CD4-positive, alpha-beta T cell treated with Interleukin-6 at 100 ng/mL for 8 hours (primary cell): ENCODE results near the gene CREB3.
A peak's percentile ranks its signal among the peaks of the same experiment; 100 is the strongest.

Experiments
- DNase-seq: peaks from one replicate; pipeline ENCODE4 v3.0.0-alpha.2; 2020; ENCODE audit warnings: mixed read lengths, low spot score

Gene CREB3

DNA sequence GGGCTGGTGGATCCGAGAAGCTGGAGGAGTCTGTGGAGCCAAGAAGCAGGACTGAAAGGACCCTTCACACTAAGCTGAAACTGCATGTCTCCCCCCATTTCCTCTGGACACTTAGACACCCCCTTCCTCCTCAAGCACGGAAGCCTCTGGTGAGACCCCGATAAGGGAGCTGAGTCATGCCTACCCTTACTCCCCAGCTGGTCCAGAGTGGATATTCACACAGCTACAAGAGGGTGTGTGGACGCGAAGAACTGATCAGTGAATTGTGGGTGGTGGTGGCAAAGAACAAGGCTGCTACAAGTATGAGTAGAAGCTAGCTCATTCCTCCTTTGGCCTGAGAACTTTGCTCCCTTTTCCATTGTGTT lies 4.8 kb upstream of the CREB3 start:
- no peak for DNase-seq

DNA sequence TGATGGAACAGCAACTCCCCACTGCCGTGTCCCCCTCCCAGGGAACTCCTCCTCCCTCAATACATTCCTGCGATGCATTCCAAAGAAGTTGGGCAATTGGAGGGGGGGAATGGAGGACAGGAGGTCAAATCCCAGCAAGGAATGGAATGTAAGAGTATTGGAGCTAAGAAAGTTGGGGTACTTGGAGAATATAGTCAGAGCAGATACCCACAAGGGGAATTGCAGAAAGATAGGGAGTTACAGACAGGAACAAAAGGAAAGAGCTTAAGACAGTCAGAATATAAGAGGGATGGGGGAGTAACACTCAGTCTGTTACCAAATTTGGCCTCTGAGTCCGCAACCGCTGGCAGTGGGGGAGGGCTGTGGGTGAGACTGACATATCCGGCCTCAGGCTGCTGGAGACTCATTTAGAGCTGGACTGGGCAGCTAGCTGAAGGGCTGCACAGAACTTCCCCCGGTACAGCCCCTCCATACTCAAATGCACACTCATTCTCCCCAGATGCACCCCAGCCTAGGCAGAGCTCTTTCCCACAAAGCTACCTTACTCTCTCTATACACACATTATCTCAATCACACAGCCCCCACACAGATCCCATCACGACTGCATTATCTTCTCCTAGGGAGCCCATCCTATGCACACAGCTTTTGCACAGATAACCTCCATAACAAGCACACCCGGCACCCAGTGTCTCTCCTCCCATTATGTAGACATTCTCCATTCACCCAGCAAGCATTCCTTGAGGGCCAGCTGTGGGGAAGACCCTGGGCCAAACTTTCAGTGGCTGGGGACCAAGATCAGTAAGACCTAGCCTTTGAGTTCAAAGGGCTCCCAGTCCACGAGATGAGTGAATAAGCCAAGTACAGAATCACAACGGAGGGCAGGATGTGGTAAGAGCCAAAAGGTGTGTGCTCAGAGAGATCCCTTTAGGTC lies 4.2 kb upstream of the CREB3 start:
- peak; percentile 47 for DNase-seq

DNA sequence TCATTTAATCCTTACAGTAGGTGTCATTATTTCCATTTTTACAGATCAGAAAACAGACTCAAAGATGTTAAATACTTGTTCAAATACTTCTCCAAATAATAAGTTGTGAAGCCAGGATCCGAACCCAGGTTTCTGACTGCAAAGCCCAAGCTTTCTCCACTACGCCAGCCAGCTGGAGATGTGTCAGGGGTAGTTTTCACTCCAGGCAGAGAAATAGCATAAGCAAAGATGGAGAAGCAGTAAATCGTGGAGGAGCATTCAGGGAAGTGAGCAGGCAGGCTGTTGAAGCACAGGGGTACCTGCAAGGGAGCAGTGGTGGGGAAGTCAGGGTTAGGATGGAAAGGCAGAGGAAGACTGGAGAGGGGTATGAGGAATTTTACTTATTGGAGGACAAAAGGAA lies 3.4 kb upstream of the CREB3 start:
- DNase-seq: no peak

DNA sequence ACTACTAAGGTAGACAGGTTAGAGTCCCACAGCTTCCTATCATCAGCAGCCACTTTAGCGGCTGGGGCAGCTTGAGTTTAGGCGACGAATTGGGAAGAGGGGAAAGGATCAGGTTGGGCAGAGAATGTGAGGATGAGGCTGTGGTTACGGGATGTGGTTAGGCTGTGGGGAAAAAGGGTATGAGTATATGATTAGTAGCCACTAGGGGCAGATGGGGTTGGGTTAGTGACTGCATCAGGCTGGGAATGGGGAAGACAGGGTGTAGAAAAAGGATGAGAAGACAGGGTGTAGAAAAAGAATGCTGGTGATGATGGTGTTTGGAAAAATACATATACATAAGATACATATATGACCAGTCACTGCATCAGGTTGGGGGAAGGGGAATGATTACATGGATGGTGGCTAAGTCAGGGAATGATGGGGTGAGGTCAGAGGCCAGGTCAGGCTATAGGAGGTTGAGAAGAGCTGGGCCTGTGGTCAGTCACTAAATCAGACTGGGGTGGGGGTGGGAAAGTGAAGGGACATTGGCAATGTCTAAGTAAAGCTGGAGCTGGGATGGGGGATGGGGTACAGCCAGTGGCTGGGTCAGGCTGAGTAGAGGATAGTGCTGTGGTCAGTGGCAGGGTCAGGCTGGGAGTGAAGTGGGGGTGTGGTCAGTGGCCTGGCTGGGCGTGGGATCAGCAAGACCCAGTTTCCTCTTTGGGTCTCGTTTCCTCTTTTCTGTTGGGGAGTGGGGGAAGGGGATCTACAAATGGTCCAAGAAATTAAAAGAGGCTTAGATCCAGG lies 2.6 kb upstream of the CREB3 start:
- peak; percentile 30 for DNase-seq

DNA sequence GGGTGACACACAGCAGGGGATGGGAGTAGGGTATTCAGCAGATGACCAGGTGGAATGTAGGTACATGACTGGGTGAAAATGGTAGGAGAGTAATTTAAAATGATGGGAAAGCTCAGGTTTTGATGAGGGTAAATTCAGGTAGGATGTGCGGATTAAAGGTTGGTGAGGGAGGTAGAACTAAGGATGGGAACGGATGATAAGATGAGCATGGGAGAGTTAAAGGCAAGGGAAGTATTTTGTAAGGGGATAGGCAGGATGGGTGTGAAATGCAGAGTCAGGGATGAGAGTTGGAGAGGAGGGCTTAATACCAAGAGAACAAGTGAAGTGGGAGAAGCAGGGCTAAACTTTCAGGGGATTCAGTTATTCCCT lies 2.0 kb upstream of the CREB3 start:
- no peak for DNase-seq

DNA sequence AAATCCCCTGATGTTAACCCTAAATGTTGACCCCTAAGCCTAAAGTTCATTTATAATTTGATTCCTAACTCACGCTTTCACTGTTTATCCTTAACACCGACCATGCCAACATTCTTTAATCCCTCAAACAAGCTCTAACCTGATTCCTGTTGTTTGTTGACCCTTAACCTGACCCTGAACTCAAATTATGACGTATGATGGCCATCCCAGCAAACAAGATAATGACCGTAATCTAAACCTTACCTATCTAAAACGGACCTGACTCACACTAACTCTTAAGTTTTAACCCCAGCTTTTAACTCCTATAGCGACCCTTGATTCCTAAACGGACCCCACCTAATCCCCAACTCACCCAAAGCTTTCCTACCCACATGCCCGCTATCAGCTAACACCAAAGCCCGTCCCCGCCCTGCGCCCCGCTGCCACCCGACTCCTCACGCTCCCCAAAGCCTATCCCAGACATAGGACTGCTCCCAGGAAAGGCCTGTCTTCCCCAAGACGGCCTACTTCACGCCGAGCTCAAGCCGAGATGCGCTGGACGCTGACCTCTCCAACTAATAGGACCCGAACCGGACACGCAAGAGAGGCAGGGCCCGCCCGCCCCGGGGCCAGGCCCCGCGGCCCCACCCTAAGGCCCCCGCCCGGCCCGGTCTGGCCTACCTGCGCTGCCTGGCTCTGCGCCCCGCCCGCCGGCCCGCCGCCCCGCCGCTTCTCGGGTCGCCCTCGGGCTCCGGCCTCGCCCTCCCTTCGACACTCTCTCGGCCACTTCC lies 866 bp upstream of the CREB3 start:
- DNase-seq: peak; percentile 16

DNA sequence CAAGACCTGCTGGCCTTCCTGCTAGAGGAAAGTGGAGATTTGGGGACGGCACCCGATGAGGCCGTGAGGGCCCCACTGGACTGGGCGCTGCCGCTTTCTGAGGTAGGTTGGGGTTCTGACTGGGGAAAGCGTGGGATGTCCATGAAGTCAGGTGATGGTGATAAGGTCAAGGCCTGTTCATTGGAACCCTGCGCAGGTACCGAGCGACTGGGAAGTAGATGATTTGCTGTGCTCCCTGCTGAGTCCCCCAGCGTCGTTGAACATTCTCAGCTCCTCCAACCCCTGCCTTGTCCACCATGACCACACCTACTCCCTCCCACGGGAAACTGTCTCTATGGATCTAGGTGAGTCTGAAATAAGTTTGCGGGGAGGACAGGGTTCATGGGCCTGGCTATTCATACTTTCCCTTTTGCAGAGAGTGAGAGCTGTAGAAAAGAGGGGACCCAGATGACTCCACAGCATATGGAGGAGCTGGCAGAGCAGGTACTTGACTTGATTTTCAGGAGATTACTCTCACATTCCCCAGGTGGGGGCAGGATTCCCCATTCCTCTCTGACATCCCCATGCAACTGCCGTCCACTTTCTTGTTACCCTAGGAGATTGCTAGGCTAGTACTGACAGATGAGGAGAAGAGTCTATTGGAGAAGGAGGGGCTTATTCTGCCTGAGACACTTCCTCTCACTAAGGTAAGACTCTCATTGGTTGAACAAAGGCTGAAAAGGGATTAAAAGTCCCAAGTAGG lies 505 bp downstream of the CREB3 start:
- DNase-seq: no peak

DNA sequence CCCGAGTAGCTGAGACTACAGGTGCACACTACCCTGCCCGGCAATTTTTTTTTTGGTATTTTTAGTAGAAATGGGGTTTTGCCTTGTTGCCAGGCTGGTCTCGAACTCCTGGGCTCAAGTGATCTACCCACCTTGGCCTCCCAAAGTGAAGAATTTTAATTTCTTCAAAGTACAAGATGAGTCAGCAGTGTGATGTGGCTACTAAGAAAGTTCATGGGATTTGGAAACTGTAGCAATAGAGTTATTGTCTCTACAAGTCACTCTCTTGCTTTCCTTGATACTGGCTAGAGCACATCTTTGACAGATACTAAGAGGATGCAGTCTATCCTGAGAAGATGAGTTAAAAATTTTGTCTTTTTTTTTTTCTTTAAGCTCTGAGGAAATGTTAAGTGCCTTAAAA lies 1.6 kb downstream of the CREB3 start:
- no peak for DNase-seq

DNA sequence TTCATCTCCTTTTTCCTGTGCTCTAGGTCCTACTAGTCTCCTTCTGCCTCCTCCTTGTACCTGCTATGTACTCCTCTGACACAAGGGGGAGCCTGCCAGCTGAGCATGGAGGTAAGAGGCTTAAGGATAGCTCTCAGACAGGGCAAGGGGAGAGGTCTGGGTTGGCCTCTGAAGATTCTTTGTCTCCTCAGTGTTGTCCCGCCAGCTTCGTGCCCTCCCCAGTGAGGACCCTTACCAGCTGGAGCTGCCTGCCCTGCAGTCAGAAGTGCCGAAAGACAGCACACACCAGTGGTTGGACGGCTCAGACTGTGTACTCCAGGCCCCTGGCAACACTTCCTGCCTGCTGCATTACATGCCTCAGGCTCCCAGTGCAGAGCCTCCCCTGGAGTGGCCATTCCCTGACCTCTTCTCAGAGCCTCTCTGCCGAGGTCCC lies 3.8 kb downstream of the CREB3 start:
- DNase-seq: peak; percentile 73

DNA sequence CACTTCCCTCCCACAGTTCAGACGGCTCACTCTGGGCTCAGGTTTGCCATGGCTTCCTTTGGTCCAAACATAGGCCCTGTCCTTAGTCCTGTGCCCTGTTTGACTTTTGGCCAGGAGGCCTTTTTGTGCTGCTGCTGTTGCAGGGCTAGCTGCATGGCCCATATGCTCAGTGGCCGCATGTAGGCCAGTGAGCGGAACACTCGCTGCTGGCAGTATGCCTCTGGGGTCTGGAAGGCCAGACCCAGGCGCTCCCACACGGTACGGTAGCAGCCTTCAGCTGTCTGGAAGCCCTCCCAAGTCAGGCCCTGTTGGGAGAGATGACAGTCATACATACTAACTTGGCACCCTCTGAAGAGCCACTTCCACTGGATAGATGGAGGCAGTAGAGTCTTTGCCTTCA lies 4.7 kb downstream of the CREB3 start:
- DNase-seq: no peak

DNA sequence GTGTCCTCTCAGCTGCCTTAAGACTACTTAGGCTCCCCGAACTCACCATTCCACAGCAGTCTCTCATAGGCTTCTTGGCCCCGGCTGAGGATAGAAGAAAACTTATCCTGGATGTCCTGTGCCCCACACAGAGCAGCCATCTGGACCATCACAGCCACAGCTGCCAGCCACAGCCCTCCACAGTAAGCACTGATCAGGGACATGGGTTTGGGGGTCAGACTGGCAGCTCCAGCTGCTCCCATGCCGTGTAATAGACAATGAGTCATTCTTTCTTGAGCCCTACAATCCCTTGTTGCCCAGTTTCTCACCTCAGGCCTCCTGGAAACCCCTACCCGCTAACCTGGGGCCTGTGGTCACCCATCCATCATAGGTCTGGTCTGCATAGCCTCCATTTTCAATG lies 5.7 kb downstream of the CREB3 start:
- DNase-seq: no peak

DNA sequence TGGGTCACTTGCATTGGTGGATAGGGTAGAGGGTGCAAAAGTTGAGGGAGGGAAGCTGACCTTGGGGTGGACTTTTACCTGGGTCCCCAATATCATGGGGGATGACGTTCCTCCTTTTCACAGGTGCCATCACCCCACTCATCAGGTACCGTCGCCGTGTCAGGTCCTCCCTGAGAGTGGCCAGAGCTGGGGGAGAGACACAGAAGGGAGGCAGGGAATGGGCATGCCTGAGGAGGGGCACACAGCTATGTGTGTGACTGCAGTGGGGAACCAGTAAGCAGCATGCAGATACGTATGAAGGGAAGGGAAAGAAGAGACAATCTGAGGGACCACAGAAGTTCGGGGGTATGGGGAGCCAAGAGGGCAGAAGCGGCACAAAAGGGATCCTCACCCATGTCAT lies 6.5 kb downstream of the CREB3 start:
- no peak for DNase-seq

DNA sequence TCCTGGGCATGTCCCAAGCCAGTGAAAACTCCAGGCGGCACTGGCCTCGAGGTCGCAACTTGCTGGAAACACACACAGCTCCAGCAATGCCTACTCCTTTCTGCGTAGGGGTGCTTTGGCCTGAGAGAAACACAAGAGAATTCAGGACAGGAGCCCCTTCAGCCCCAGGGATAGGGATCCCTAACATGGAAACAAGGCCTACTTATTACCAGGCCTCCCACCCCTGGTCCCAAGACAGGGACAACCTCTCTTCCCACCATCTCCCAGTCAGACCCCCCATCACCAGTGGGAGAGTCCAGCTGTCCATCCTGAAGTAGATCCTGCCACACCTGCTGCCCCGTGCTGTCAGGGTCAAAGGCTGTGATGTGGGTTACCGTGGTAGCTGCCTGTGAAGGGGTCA lies 7.8 kb downstream of the CREB3 start:
- DNase-seq: no peak

DNA sequence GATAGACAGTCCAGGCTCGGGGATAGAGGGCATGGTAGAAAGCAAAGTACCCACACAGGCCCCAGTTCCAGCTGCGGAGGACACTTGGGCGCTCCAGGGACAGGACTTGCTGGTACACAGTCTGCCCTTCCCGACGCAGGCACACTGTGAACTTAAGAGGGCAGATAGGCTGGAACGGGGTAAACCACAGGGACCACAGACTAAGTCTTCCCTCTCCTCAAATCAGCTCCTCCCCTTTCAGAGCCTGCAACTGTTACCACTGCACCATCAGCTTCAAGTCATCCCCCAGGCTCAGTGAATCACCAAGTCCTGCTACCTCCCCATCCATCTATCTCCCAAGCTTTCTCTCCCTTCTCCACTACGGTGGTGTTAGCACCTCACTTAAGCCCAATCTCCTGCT lies 9.3 kb downstream of the CREB3 start:
- DNase-seq: no peak

DNA sequence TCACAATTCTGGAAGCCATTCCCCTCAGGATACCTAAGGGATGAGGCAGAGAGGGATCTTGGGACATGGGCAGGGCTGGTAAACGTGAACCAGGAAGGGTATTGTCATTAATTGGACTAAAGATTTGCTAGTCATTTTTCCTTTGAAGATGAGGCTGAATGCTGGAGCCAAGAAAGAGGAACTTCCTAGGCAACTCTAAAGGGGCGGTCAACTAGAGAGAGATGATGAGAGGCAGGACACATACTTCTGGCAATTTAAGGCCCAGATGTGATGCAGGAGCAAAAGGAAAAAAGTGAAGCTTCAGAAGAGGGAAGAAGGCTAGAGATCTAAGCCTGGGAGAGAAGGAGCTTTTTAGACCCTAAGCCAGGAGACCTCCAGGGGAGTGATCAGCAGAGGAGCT lies 11.0 kb downstream of the CREB3 start:
- no peak for DNase-seq

DNA sequence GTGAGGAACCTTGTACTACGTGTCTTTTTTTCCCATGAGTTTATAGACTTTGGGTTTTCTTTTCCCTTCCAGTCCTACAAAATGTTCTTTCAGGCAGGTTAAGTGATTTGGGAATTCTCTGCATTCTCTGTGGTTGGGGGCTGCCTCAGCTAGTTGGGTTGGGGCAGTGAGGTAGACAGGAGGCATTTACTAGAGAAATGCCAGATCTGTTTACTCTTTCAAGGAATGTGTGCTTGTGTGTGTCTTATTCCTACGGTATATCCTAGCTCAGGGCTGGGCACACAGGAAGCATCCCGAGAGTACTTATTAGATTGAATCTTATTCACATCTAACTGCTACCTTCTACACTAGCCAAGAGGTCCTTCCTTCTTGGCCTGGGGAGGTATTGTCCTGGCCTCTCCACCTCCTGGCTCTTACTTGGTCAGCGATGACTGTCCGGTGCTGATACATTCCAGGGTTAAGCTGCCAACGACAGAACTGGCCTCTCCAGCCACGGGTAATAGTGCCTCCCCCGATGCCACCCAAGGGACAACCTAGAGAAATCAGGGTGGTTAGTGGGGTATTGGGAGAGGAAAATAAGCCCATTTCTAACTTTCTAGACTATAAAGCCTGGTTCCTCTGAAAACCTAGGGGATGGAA lies 11.5 kb downstream of the CREB3 start:
- DNase-seq: no peak

DNA sequence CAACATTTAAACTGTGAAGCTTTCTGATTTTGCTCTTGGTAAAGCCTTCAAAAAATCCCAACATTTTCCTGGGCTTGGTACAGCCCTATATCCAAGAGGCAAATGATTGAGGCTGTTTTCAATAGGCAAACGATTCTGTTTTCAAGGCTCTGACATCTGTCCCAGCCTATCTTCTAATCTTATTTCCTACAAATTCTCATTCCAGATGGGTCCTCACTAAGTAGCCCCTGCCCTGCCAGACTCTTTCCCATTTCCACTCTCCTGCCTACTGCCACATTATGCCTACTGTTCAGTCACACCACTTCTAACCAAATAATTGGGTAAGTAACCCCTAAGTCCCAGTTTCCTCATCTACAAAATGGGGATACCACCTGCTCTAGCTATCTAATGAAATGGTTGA lies 13.1 kb downstream of the CREB3 start:
- no peak for DNase-seq

DNA sequence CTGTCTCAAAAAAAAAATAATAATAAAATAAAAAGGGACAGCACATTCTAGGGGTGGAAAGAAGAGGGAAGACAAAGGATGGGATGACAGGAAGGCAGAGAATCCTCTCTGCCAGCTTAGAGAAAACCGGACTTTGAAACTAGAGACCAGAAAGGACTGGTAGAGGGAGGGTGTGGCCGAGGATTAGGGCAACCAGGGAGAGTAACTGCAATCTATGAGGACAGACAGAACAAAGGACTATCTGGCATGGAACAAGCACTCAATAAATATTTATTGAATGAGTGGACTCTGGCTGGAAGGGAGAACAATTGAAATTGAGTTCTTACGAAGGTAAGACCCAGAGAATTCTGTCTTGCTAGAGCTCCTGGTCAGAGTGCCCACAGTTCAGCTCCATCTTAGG lies 14.1 kb downstream of the CREB3 start:
- DNase-seq: no peak

DNA sequence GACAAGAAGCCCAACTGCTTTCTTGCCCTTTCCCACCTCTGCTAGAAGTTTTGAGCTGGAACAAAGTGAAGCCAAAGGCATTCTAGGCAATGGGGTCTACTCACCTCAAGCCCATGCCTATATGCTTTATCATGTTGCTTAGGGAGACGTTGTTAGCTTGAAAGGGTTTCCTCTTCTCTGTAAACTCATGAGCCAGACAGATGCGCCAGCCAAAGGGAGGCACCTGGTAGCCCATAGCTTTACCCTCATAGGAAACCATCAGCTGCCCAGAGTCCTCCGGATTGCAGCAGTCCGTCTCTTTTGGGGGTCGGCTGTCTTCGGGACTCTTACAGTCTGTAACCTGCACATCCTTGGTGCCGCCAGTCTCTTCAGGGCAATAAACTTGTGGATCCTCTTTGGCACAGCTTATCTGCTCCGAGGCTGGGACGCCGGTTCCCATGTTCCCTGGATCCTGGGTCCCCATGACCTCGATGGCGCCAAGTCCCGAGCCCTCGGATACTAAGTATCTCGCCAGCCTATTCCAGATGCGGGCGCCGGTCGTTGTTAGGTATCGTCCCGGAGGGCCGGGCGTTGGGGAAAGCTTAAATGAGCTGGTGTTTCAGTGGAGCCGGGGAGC lies 15.9 kb downstream of the CREB3 start:
- DNase-seq: no peak

DNA sequence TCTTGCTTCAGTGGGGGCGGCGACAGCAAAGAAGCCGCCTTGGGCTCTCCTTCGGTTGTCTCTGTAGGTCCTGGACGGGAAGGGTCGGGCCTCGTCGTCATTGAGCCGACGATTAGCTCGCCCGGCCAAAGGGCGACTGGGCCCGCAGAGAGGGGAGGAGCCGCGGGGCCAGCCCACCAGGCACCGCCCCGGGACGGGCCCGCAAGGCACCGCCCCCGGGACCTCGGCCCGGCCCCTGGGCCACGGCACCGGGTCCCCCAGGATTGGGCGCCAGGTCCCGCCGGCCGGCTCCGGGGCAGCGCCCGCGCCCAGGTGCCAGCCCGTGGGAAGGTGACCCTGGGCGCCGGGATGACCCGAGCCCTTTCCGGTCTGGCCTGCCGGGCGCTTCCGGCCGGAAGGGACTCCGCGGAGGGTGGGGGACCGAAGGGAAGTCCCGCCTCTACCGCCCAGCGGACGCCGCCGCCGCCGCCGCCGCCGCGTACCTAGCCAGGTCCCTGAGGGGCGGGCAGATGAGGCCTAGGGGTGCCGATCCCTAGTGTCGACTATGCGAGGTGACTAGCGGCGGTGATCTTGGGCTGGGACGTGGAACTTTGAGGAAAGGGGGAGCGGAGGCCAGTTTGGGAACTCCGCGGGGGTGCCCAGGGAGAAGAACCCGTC lies 16.5 kb downstream of the CREB3 start, which contains the start of the genes GBA2 and RGP1:
TSS of gene GBA2 (minus strand) at position 371 of the 657 bp plus-strand sequence. CDS start 524 bp downstream, outside the sequence.
TSS of gene RGP1 (plus strand) at position 430 of the 657 bp plus-strand sequence. CDS start 469 bp downstream, outside the sequence.
- peak; percentile 54 for DNase-seq
